K562 (cell line): ENCODE data around the gene GBP1.

Experiments used
- EZH2 ChIP-seq: IDR thresholded peaks from 2 replicates; pipeline ENCODE4 v1.6.1; 2012; ENCODE audit warnings: low read depth, mild to moderate bottlenecking, inconsistent platforms, low read length, borderline replicate concordance
- ZKSCAN1 ChIP-seq: fragments of 150-350 bp; IDR thresholded peaks from 2 replicates; pipeline ENCODE4 v1.6.1; 2016; ENCODE audit warnings: low read depth, low read length
- TF ChIP-seq, protein P1 (sequence below), 3 experiments: IDR thresholded peaks in 2 of 3; conservative IDR thresholded peaks in 1 of 3; 2 replicates each; pipeline ENCODE4 v1.5.1; 2011 to 2012; ENCODE audit warnings: low read length in 3 of 3, mild to moderate bottlenecking in 3 of 3, control low read depth in 2 of 3, improper control_type of control experiment in 1 of 3, inconsistent platforms in 1 of 3, low read depth in 1 of 3, mixed read lengths in 1 of 3, moderate library complexity in 1 of 3; ENCODE audit not compliant: insufficient read depth in 2 of 3
- TF ChIP-seq, protein P2 (sequence below): fragments of 450-650 bp; formaldehyde crosslinking; IDR thresholded peaks from 2 replicates; pipeline ENCODE4 v1.4.0; 2022; ENCODE audit warnings: mild to moderate bottlenecking, moderate library complexity

DNA sequence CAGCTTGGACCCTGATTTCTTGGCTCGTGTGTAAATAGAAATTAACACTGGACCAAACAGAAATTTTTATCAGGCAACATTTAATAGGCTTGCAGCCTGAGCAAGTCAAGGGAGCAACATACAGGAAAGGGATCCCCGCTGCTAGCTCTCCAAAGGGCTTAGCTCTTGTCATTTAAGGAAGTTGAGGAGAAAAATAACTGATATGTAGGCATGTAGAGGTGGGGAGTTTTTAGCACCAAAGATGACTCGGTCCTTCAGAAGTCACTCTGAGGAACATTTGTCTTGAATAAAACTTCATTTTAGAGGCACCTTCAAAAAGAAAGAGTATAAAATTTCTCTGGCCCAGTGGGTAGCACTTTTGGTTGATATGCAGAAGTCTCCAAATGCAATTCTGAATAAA, 33.8 kb upstream of the GBP1 start:
- TF ChIP-seq ZKSCAN1 = no peak
- TF ChIP-seq, protein P1, sequence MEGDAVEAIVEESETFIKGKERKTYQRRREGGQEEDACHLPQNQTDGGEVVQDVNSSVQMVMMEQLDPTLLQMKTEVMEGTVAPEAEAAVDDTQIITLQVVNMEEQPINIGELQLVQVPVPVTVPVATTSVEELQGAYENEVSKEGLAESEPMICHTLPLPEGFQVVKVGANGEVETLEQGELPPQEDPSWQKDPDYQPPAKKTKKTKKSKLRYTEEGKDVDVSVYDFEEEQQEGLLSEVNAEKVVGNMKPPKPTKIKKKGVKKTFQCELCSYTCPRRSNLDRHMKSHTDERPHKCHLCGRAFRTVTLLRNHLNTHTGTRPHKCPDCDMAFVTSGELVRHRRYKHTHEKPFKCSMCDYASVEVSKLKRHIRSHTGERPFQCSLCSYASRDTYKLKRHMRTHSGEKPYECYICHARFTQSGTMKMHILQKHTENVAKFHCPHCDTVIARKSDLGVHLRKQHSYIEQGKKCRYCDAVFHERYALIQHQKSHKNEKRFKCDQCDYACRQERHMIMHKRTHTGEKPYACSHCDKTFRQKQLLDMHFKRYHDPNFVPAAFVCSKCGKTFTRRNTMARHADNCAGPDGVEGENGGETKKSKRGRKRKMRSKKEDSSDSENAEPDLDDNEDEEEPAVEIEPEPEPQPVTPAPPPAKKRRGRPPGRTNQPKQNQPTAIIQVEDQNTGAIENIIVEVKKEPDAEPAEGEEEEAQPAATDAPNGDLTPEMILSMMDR (IDR thresholded peaks at IDR 0.05 in 2 of 3, conservative IDR thresholded peaks at IDR 0.05 in 1 of 3; ENCODE audit: insufficient read depth in 2 of 3, low read depth in 1 of 3, low read length in 3 of 3) = no peak
- TF ChIP-seq EZH2 = no peak
- TF ChIP-seq, protein P2, sequence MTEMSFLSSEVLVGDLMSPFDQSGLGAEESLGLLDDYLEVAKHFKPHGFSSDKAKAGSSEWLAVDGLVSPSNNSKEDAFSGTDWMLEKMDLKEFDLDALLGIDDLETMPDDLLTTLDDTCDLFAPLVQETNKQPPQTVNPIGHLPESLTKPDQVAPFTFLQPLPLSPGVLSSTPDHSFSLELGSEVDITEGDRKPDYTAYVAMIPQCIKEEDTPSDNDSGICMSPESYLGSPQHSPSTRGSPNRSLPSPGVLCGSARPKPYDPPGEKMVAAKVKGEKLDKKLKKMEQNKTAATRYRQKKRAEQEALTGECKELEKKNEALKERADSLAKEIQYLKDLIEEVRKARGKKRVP (CRISPR knock-in tag) = no peak
